Endothelial cell of umbilical vein (primary cell): ENCODE results near the gene MMP25. TPM values are rescaled to one million over a fixed set of nuclear protein-coding genes. Genes with fewer than 3 reads are reported as not detected.

ENCODE experiments used
- BruUV-seq: library from RNA; stranded (reverse); fragments of 400-500 nt; replicated peaks from 2 replicates; lab custom pipeline; 2021; lab: Mats Ljungman, UMichigan
- CTCF ChIA-PET: fragments of 300-600, 350-600 bp; sonication (Branson Sonifier 250); formaldehyde crosslinking; loops from one replicate; lab custom pipeline; 2021; ENCODE audit warnings: antibody characterized with exemption, inconsistent platforms; lab: Charles Lee
- POLR2A ChIA-PET: fragments of 300-600, 350-600 bp; sonication (Branson Sonifier 250); formaldehyde crosslinking; loops from one replicate; lab custom pipeline; 2021; ENCODE audit warnings: antibody characterized with exemption, inconsistent platforms; lab: Charles Lee
- DNase-seq: peaks from one replicate; pipeline ENCODE4 v3.0.0-alpha.2; 2011; ENCODE audit warnings: low read depth, low spot score
- FAIRE-seq: peaks from 2 replicates; lab custom pipeline; 2011; peaks lifted over from hg19 to GRCh38; lab: Jason Lieb, UNC
- H2AFZ ChIP-seq: 2 replicates; pipeline ENCODE4 v1.6.0; 2012; ENCODE audit warnings: low read depth, low read length, control low read depth, inconsistent platforms
- H3K27ac ChIP-seq: 2 replicates; pipeline ENCODE4 v1.5.1; 2011; ENCODE audit warnings: low read depth, mild to moderate bottlenecking, control low read depth, low read length, moderate library complexity; ENCODE audit not compliant: insufficient read depth
- H3K27me3 ChIP-seq, 2 experiments: 2 replicates each; pipeline versions ENCODE4 v1.6.0 to v1.6.1; 2011; ENCODE audit warnings: low read length in 2 of 2, mixed read lengths in 1 of 2; ENCODE audit not compliant: control insufficient read depth in 2 of 2, insufficient read depth in 2 of 2
- H3K36me3 ChIP-seq, 2 experiments: 2 replicates in 1 of 2; 3 replicates in 1 of 2; pipeline ENCODE4 v1.5.1; 2011; ENCODE audit warnings: low read length in 2 of 2, mild to moderate bottlenecking in 1 of 2, moderate library complexity in 1 of 2; ENCODE audit not compliant: control insufficient read depth in 2 of 2, insufficient read depth in 2 of 2; ENCODE audit errors: extremely low read depth in 1 of 2
- H3K4me1 ChIP-seq: 3 replicates; pipeline ENCODE4 v1.5.1; 2011; ENCODE audit warnings: mild to moderate bottlenecking, low read length; ENCODE audit not compliant: control insufficient read depth, insufficient read depth; ENCODE audit errors: extremely low read depth
- H3K4me2 ChIP-seq: 2 replicates; pipeline ENCODE4 v1.6.1; 2011; ENCODE audit warnings: low read length, control low read depth, mixed read lengths; ENCODE audit not compliant: insufficient read depth
- H3K4me3 ChIP-seq, 3 experiments: fragments of 200-600 bp in 1 of 3; sonication (generic), shearing (Covaris generic) in 1 of 3; replicated peaks in 1 of 3; 2 replicates each; pipeline ENCODE4 v1.5.1; 2011 to 2016; ENCODE audit warnings: control low read depth in 3 of 3, low read length in 3 of 3, mild to moderate bottlenecking in 2 of 3, inconsistent platforms in 1 of 3, low read depth in 1 of 3, moderate library complexity in 1 of 3; ENCODE audit not compliant: insufficient read depth in 1 of 3
- H3K79me2 ChIP-seq: 2 replicates; pipeline ENCODE4 v1.6.0; 2012; ENCODE audit warnings: low read length, inconsistent platforms; ENCODE audit not compliant: control insufficient read depth, insufficient read depth
- H3K9ac ChIP-seq: replicated peaks from 2 replicates; pipeline ENCODE3; 2011; ENCODE audit warnings: low read length, control low read depth; ENCODE audit not compliant: insufficient read depth; ENCODE audit errors: extremely low read depth
- H3K9me1 ChIP-seq: replicated peaks from 3 replicates; pipeline ENCODE4 v1.6.0; 2011; ENCODE audit warnings: mild to moderate bottlenecking, low read length; ENCODE audit not compliant: control insufficient read depth, insufficient read depth; ENCODE audit errors: extremely low read depth
- H3K9me3 ChIP-seq: replicated peaks from 2 replicates; pipeline ENCODE4 v1.5.1; 2012; ENCODE audit warnings: low read length, inconsistent platforms; ENCODE audit not compliant: control insufficient read depth, insufficient read depth
- H4K20me1 ChIP-seq: replicated peaks from 2 replicates; pipeline ENCODE3; 2011; ENCODE audit warnings: mild to moderate bottlenecking, low read length; ENCODE audit not compliant: control insufficient read depth, insufficient read depth; ENCODE audit errors: extremely low read depth
- CTCF ChIP-seq, 2 donors: IDR thresholded peaks; 1 replicate in 1 of 2; 2 replicates in 1 of 2; pipeline ENCODE4 v1.5.1; 2011; ENCODE audit warnings: low read length in 2 of 2, mild to moderate bottlenecking in 2 of 2, moderate library complexity in 2 of 2, control low read depth in 1 of 2, inconsistent platforms in 1 of 2, low read depth in 1 of 2; ENCODE audit not compliant: insufficient read depth in 1 of 2; ENCODE audit errors: extremely low read depth in 1 of 2
- EZH2 ChIP-seq: IDR thresholded peaks from 2 replicates; pipeline ENCODE4 v1.6.1; 2012; ENCODE audit warnings: borderline replicate concordance, low read depth, mild to moderate bottlenecking, moderate library complexity, low read length, inconsistent platforms; ENCODE audit not compliant: severe bottlenecking
- FOS ChIP-seq: IDR thresholded peaks from 2 replicates; pipeline ENCODE4 v1.6.1; 2011; ENCODE audit warnings: mild to moderate bottlenecking, low read length, moderate library complexity, borderline replicate concordance; ENCODE audit not compliant: insufficient read depth
- GATA2 ChIP-seq: IDR thresholded peaks from 2 replicates; pipeline ENCODE4 v1.7.0; 2011; ENCODE audit warnings: low read depth, mild to moderate bottlenecking, moderate library complexity, mixed read lengths, low read length; ENCODE audit not compliant: insufficient read length, insufficient read depth
- JUN ChIP-seq: IDR thresholded peaks from 2 replicates; pipeline ENCODE4 v1.6.1; 2011; ENCODE audit warnings: borderline replicate concordance, low read depth; ENCODE audit not compliant: insufficient read length, insufficient read depth
- MAX ChIP-seq: IDR thresholded peaks from 2 replicates; pipeline ENCODE4 v1.6.1; 2011; ENCODE audit not compliant: insufficient read depth, insufficient read length
- POLR2A ChIP-seq: IDR thresholded peaks from 2 replicates; pipeline ENCODE4 v1.6.1; 2012; ENCODE audit warnings: low read depth, mild to moderate bottlenecking, control low read depth, low read length
- POLR2AphosphoS5 ChIP-seq: IDR thresholded peaks from 2 replicates; pipeline ENCODE4 v1.6.1; 2012; ENCODE audit warnings: low read depth, mild to moderate bottlenecking, control low read depth, low read length, moderate library complexity; ENCODE audit not compliant: insufficient read depth
- dilution Hi-C: fragments of 300-500 bp; cut with MboI; formaldehyde crosslinking; loops from one replicate; pipeline ENCODE4 v1.15.0; 2019; ENCODE audit warnings: low sequenced_read_pairs; ENCODE audit not compliant: extremely low pct_ligation_motif_present
- intact Hi-C: fragments of 100-400 bp; cut with micrococcal nuclease; formaldehyde crosslinking; loops from one replicate; pipeline ENCODE4 v1.10.0; 2022
- polyA plus RNA-seq, 4 experiments: library from polyadenylated mRNA; depleted of rRNA in 3 of 4; stranded (reverse) in 3 of 4; unstranded in 1 of 4; fragments of >200 nt; gene quantifications; 2 replicates each; pipeline versions ENCODE4 v1.2.1 to v1.2.3, GENCODE V29; 2011 to 2012; ENCODE audit warnings: missing spikeins in 1 of 4
- total RNA-seq: library from RNA; stranded (reverse); gene quantifications from 2 replicates; pipeline ENCODE4 v1.2.3, GENCODE V29; 2021

MMP25 gene
- total and polyA plus RNA-seq, 2 donors (not counting 3 experiments of a cell fraction or from before 2014, with no cell fraction given) = 0.08 to 0.35 TPM

- Histone ChIP-seq H3K4me1 (no peaks in the 10 kb centered on the region), H3K9me3 (no peaks in the 10 kb centered on the region), H3K79me2 (no peaks in the 10 kb centered on the region), H3K4me3 (no peak overlapping the region), H3K36me3 (no peaks in the 10 kb centered on the region), H3K9ac (no peak overlapping the region), H2AFZ (no peak overlapping the region), H3K27me3 (peaks cover 57 to 65% of the 10 kb centered on the region in 2 experiments), H4K20me1 (no peaks in the 10 kb centered on the region), H3K4me2 (no peak overlapping the region), H3K27ac (no peak overlapping the region), H3K9me1 (no peaks in the 10 kb centered on the region)
- POLR2A ChIA-PET = no interaction called here
- intact Hi-C loops = no loop called here
- CTCF ChIA-PET = interaction anchor here (1.1 to 8.8 kb wide), 11 partner anchors 12 to 133 kb away, joined by 4 to 200 read pairs (median 7); partner anchors contain the start of gene MMP25
- TF ChIP-seq EZH2 (no peak), MAX (no peak), FOS (no peak), POLR2A (no peak), JUN (no peak)
- no peak for FAIRE-seq
- dilution Hi-C loops = no loop called here
- no peak for DNase-seq
- BruUV-seq = no TSS peak
Observed at GRCh38 chr16:3032624-3033023, 13.7 kb upstream of the MMP25 start.

GRCh38 chr16:3035289-3035971 lies 10.9 kb upstream of the MMP25 start:
- BruUV-seq = no TSS peak
- H4K20me1 ChIP-seq = no peaks in the 10 kb centered on the region
- POLR2A ChIA-PET = no interaction called here

More at GRCh38 chr16:3035289-3035971, 10.9 kb upstream of the MMP25 start:
- no peaks in the 10 kb centered on the region for H3K79me2 ChIP-seq
- no peak overlapping the region for H3K4me3 ChIP-seq
- no peaks in the 10 kb centered on the region for H3K9me1 ChIP-seq
- H3K9me3 ChIP-seq = no peaks in the 10 kb centered on the region
- TF ChIP-seq CTCF (IDR thresholded peaks at IDR 0.05; ENCODE audit: extremely low read depth in 1 of 2, insufficient read depth in 1 of 2, low read depth in 1 of 2, low read length in 2 of 2) (no peak), POLR2AphosphoS5 (no peak), EZH2 (no peak), MAX (no peak), GATA2 (no peak), FOS (no peak), POLR2A (no peak), JUN (no peak)
- CTCF ChIA-PET = interaction anchor here (0.7 to 8.8 kb wide), 4 partner anchors 9 to 93 kb away, joined by 3 to 200 read pairs (median 71); partner anchors contain the start of gene MMP25
- H3K36me3 ChIP-seq = no peaks in the 10 kb centered on the region
- DNase-seq (no peak), FAIRE-seq (no peak)
- no peak overlapping the region for H3K4me2 ChIP-seq
- H3K27me3 ChIP-seq = peaks cover 58% of the 10 kb centered on the region in 2 experiments
- no peak overlapping the region for H3K27ac ChIP-seq
- H3K9ac ChIP-seq = no peak overlapping the region
- intact Hi-C loops = no loop called here
- dilution Hi-C loops = no loop called here
- H3K4me1 ChIP-seq = no peaks in the 10 kb centered on the region
- H2AFZ ChIP-seq = no peak overlapping the region
